ENCODE measurements around the gene KIF15.
A peak's percentile ranks its signal among the peaks of the same experiment; 100 is the strongest.

Gene KIF15

DNA sequence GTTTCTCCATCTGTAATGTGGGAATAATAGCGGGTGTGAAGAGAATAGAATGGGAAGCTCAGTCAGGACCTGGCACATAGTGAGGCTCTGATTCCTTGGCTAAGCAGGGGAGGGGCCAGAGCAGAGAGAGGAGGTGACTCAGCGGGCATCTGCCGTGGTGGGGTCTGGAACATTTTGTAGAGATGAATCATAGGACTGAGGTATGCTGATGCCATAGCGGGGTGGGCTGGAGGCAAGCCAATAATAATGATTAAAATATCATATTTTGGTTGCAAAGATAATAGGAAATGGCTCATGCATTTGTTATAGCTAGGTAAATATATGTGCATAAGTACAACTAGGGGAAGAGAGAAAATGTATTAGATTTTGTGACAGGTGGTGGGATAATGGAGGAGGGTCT lies 124.0 kb downstream of the KIF15 start:
- Histone ChIP-seq H4K8ac (ENCODE audit: low read length) (peak overlapping the region; percentile 55), H3K9me3 (ENCODE audit: control insufficient read depth, low read length) (no peaks in the 10 kb centered on the region), H3K14ac (ENCODE audit: low read length in 2 of 2) (no peak overlapping the region), H2BK120ac (ENCODE audit: low read depth, low read length) (no peak overlapping the region), H2AK5ac (ENCODE audit: low read length, severe bottlenecking) (no peak overlapping the region), H2BK5ac (ENCODE audit: low read depth, low read length, poor library complexity, severe bottlenecking) (no peak overlapping the region), H3K27ac (ENCODE audit: low read length, poor library complexity, severe bottlenecking) (peak overlapping the region; percentile 51), H2BK15ac (ENCODE audit: low read depth, poor library complexity, severe bottlenecking) (no peak overlapping the region), H3K4me3 (ENCODE audit: insufficient read depth in 1 of 2, low read depth in 1 of 2, low read length in 2 of 2) (no peak overlapping the region), H3K9ac (ENCODE audit: low read length) (no peak overlapping the region), H3K4me1 (ENCODE audit: control insufficient read depth, insufficient read depth, low read depth, low read length) (peaks cover 25% of the 10 kb centered on the region), H3K36me3 (ENCODE audit: control insufficient read depth in 1 of 2, insufficient read depth in 2 of 2, low read depth in 1 of 2, low read length in 2 of 2) (no peaks in the 10 kb centered on the region), H3K23ac (ENCODE audit: low read length in 2 of 2) (no peak overlapping the region), H3K27me3 (ENCODE audit: control insufficient read depth in 1 of 2, insufficient read depth in 1 of 2, low read length in 2 of 2) (no peaks in the 10 kb centered on the region), H2AFZ (ENCODE audit: low read depth, low read length) (no peak overlapping the region), H3K4me2 (ENCODE audit: low read length, poor library complexity, severe bottlenecking) (no peak overlapping the region), H3K18ac (ENCODE audit: low read depth in 1 of 2, low read length in 2 of 2) (no peak overlapping the region), H3K4ac (ENCODE audit: low read depth in 1 of 2, low read length in 2 of 2) (no peak overlapping the region), H3K79me1 (replicated peaks; ENCODE audit: low read length, poor library complexity, severe bottlenecking) (no peaks in the 10 kb centered on the region), H2BK12ac (ENCODE audit: low read length in 2 of 2) (peak overlapping the region in 1 of 2 experiments; percentile 6), H4K91ac (ENCODE audit: low read length) (no peak overlapping the region)
- 4% methylated on average over 4 of the region's 4 CpGs for WGBS
- DNase-seq = peak; percentile 81

DNA sequence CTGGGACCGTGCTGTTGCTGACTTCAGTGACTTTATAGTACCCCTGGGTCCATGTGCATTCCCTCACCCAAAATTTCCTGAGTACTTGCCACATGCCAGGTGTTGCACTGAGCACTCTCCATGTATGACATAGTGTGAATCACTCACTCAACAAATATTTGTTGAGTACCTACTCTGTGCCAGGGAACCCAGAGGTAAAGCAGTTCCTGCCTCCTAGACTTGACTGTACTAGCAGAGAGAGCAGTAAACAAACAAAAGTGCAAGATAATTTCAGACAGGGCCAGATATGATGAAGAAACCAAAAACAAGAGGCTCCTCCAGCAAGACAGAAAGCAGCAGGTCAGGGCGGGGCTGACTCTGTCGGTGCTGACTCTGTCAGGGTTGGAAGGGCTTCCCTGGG lies 125.0 kb downstream of the KIF15 start:
- no peak overlapping the region for H3K14ac ChIP-seq (ENCODE audit: low read length in 2 of 2)

DNA sequence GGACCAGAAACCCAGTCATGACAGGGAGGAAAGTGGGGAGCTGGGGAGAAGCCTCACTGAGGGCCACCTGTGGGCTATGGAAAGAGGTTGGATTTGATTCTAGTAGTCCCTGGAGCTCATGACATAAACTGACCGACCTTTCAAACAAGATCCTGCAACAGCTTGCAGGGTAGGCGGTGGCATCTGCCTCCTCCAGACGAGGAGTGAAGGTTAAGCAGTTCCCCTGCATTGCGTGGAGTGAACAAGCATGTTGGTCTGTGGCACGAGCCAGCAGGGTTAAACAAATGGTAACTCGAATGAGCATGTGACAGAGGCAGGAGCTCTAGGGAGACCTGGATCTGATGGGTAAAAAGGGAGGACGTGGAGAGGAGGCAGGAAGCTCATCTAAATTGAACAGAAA lies 125.5 kb downstream of the KIF15 start:
- Histone ChIP-seq H3K9me3 (ENCODE audit: control insufficient read depth, low read length) (no peaks in the 10 kb centered on the region), H3K79me1 (replicated peaks; ENCODE audit: low read length, poor library complexity, severe bottlenecking) (no peaks in the 10 kb centered on the region), H4K91ac (ENCODE audit: low read length) (no peak overlapping the region), H3K4ac (ENCODE audit: low read depth in 1 of 2, low read length in 2 of 2) (no peak overlapping the region), H3K27me3 (ENCODE audit: control insufficient read depth in 1 of 2, insufficient read depth in 1 of 2, low read length in 2 of 2) (no peaks in the 10 kb centered on the region), H3K23ac (ENCODE audit: low read length in 2 of 2) (no peak overlapping the region), H2BK120ac (ENCODE audit: low read depth, low read length) (no peak overlapping the region), H3K4me2 (ENCODE audit: low read length, poor library complexity, severe bottlenecking) (no peak overlapping the region), H3K4me3 (ENCODE audit: insufficient read depth in 1 of 2, low read depth in 1 of 2, low read length in 2 of 2) (no peak overlapping the region), H3K18ac (ENCODE audit: low read depth in 1 of 2, low read length in 2 of 2) (peak overlapping the region in 1 of 2 experiments; percentile 37), H2BK12ac (ENCODE audit: low read length in 2 of 2) (no peak overlapping the region), H3K27ac (ENCODE audit: low read length, poor library complexity, severe bottlenecking) (no peak overlapping the region), H4K8ac (ENCODE audit: low read length) (no peak overlapping the region), H3K14ac (ENCODE audit: low read length in 2 of 2) (no peak overlapping the region), H3K36me3 (ENCODE audit: control insufficient read depth in 1 of 2, insufficient read depth in 2 of 2, low read depth in 1 of 2, low read length in 2 of 2) (no peaks in the 10 kb centered on the region), H3K9ac (ENCODE audit: low read length) (no peak overlapping the region), H2BK15ac (ENCODE audit: low read depth, poor library complexity, severe bottlenecking) (no peak overlapping the region), H3K4me1 (ENCODE audit: control insufficient read depth, insufficient read depth, low read depth, low read length) (peaks cover 25% of the 10 kb centered on the region), H2AK5ac (ENCODE audit: low read length, severe bottlenecking) (peak overlapping the region; percentile 31), H2AFZ (ENCODE audit: low read depth, low read length) (no peak overlapping the region), H2BK5ac (ENCODE audit: low read depth, low read length, poor library complexity, severe bottlenecking) (no peak overlapping the region)
- DNase-seq = no peak
- 90% methylated on average over 7 of the region's 7 CpGs for WGBS

More for the DNA sequence above, 125.0 kb downstream of the KIF15 start:
- WGBS = 81% methylated on average over 3 of the region's 3 CpGs
- Histone ChIP-seq H3K27me3 (ENCODE audit: control insufficient read depth in 1 of 2, insufficient read depth in 1 of 2, low read length in 2 of 2) (no peaks in the 10 kb centered on the region), H2BK120ac (ENCODE audit: low read depth, low read length) (peak overlapping the region; percentile 13), H3K4me2 (ENCODE audit: low read length, poor library complexity, severe bottlenecking) (no peak overlapping the region), H3K4me3 (ENCODE audit: insufficient read depth in 1 of 2, low read depth in 1 of 2, low read length in 2 of 2) (no peak overlapping the region), H2BK12ac (ENCODE audit: low read length in 2 of 2) (peak overlapping the region in 1 of 2 experiments; percentile 28), H3K4ac (ENCODE audit: low read depth in 1 of 2, low read length in 2 of 2) (no peak overlapping the region), H3K18ac (ENCODE audit: low read depth in 1 of 2, low read length in 2 of 2) (no peak overlapping the region), H2AFZ (ENCODE audit: low read depth, low read length) (no peak overlapping the region), H3K9ac (ENCODE audit: low read length) (no peak overlapping the region), H2AK5ac (ENCODE audit: low read length, severe bottlenecking) (peak overlapping the region; percentile 86), H3K36me3 (ENCODE audit: control insufficient read depth in 1 of 2, insufficient read depth in 2 of 2, low read depth in 1 of 2, low read length in 2 of 2) (no peaks in the 10 kb centered on the region), H2BK15ac (ENCODE audit: low read depth, poor library complexity, severe bottlenecking) (no peak overlapping the region), H2BK5ac (ENCODE audit: low read depth, low read length, poor library complexity, severe bottlenecking) (no peak overlapping the region), H3K9me3 (ENCODE audit: control insufficient read depth, low read length) (no peaks in the 10 kb centered on the region), H3K4me1 (ENCODE audit: control insufficient read depth, insufficient read depth, low read depth, low read length) (peaks cover 25% of the 10 kb centered on the region), H4K91ac (ENCODE audit: low read length) (no peak overlapping the region), H4K8ac (ENCODE audit: low read length) (no peak overlapping the region), H3K79me1 (replicated peaks; ENCODE audit: low read length, poor library complexity, severe bottlenecking) (no peaks in the 10 kb centered on the region), H3K23ac (ENCODE audit: low read length in 2 of 2) (no peak overlapping the region), H3K27ac (ENCODE audit: low read length, poor library complexity, severe bottlenecking) (no peak overlapping the region)
- DNase-seq = no peak

DNA sequence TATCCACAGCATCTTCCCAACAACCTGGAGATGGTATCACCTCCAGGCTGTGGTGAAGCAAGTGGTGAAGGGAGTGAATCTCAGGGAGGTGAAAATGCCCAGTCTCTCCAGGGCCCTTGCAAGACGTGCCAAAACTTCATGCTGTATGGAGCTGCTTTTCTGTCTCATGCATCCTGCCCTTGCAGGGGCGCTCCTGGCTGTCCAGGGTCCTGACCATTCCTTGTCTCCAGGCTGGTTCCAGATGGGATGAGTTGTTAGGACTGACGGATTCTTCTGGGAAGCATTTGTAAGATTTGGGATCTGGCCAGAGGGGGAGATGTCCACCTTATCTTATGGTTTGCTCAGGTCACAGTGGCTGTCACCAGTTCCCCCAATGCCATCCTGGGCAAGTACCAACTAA lies 128.7 kb downstream of the KIF15 start:
- H3K4me2 ChIP-seq (ENCODE audit: low read length, poor library complexity, severe bottlenecking) = no peak overlapping the region
- H2BK15ac ChIP-seq (ENCODE audit: low read depth, poor library complexity, severe bottlenecking) = no peak overlapping the region
- no peak overlapping the region for H2BK5ac ChIP-seq (ENCODE audit: low read depth, low read length, poor library complexity, severe bottlenecking)
- H3K9me3 ChIP-seq (ENCODE audit: control insufficient read depth, low read length) = no peaks in the 10 kb centered on the region
- H2BK120ac ChIP-seq (ENCODE audit: low read depth, low read length) = no peak overlapping the region
- H3K9ac ChIP-seq (ENCODE audit: low read length) = no peak overlapping the region
- H3K79me1 ChIP-seq (replicated peaks; ENCODE audit: low read length, poor library complexity, severe bottlenecking) = no peaks in the 10 kb centered on the region
- no peak overlapping the region for H3K4ac ChIP-seq (ENCODE audit: low read depth in 1 of 2, low read length in 2 of 2)
- H2AK5ac ChIP-seq (ENCODE audit: low read length, severe bottlenecking) = no peak overlapping the region
- H4K8ac ChIP-seq (ENCODE audit: low read length) = no peak overlapping the region
- H4K91ac ChIP-seq (ENCODE audit: low read length) = no peak overlapping the region
- H3K14ac ChIP-seq (ENCODE audit: low read length in 2 of 2) = no peak overlapping the region
- no peak overlapping the region for H3K18ac ChIP-seq (ENCODE audit: low read depth in 1 of 2, low read length in 2 of 2)
- H3K36me3 ChIP-seq (ENCODE audit: control insufficient read depth in 1 of 2, insufficient read depth in 2 of 2, low read depth in 1 of 2, low read length in 2 of 2) = no peaks in the 10 kb centered on the region
- no peaks in the 10 kb centered on the region for H3K27me3 ChIP-seq (ENCODE audit: control insufficient read depth in 1 of 2, insufficient read depth in 1 of 2, low read length in 2 of 2)
- no peak overlapping the region for H2AFZ ChIP-seq (ENCODE audit: low read depth, low read length)
- H2BK12ac ChIP-seq (ENCODE audit: low read length in 2 of 2) = no peak overlapping the region
- H3K23ac ChIP-seq (ENCODE audit: low read length in 2 of 2) = no peak overlapping the region
- H3K27ac ChIP-seq (ENCODE audit: low read length, poor library complexity, severe bottlenecking) = no peak overlapping the region
- H3K4me3 ChIP-seq (ENCODE audit: insufficient read depth in 1 of 2, low read depth in 1 of 2, low read length in 2 of 2) = no peak overlapping the region
- no peak for DNase-seq
- 59% methylated on average over 3 of the region's 3 CpGs for WGBS
- peaks cover 18% of the 10 kb centered on the region for H3K4me1 ChIP-seq (ENCODE audit: control insufficient read depth, insufficient read depth, low read depth, low read length)

Measured in mesenchymal stem cell (in vitro differentiated cells and primary cell).